ENCODE measurements around the gene SLC9A3.

- no peak for TF ChIP-seq CTCF (IDR thresholded peaks at IDR 0.05)
- no peak for TF ChIP-seq POLR2A (IDR thresholded peaks at IDR 0.05)
Measured at GRCh38 chr5:556909-557441, 32.7 kb upstream of the SLC9A3 start.

All from uterus (tissue), 2 donors.